HK-2 (cell line): ENCODE results near the gene CHPF.

Source experiments
- DNase-seq: peaks from one replicate; pipeline ENCODE4 v3.0.0-alpha.2; 2018; ENCODE audit not compliant: unreplicated experiment

CHPF gene

GRCh38 chr2:219532378-219532649 lies 11.3 kb downstream of the CHPF start:
- DNase-seq = no peak

GRCh38 chr2:219531639-219532377 lies 11.8 kb downstream of the CHPF start:
- no peak for DNase-seq

DNA sequence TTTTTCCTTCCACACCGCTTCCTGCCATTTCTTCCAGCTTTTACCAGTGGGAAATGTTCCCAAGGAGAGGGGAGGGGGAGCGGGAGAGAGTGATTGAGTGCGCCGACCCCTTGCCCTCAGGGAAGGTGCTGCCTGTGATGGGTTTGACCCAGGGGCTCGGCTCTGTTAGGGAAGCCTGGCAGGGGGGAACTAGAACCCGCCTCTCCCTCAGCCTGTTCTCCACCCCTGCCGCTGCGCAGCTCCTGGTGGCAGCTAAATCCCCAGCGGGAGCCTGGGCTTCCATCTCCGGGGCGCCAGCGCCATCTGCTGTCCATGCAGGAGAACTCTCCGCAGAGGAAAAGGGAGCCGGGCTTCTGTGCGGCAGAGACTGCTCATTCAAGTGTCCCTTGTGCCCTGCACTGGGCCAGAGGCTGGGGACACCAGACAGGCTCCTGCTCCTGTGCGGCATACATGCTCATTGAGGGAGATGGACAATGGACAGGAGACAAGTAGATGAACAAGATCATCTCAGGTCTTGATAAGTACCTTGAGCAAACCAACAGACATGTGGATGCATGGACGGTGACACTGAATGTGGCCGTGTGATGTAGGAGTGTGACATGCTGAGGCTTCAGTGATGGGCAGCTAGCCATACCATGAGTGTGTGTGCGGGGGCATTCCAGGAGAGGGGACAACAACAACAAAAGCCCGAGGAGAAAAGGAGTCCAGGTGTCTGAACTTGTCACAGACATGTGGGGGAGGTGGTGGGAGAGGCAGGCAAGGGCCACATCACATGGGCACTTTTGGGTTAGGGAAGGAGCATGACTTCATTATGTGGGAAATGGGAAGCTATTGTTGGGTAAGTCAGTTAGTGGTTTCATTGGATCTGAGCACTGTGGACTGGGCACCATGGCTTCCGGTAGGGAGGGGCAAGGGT lies 13.3 kb downstream of the CHPF start:
- peak; percentile 90 for DNase-seq

- no peak for DNase-seq
Observed at GRCh38 chr2:219527472-219527871, 16.1 kb downstream of the CHPF start.

DNA sequence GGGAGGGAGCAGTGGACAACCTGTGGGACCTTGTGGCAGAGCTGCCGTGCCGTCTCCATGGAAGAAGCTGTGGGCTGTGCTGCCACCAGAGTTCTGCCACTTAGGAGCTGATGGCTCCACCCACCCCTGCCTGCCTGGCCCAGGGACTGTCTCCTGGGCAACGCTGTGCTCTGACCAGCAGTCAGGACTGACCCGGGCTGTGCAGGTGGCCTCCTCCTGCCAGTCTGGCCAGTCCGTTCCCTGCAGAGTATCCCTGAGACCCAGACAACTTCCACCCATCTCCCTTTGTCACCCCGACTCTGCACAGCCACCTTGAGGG lies 16.6 kb downstream of the CHPF start:
- DNase-seq = no peak

DNA sequence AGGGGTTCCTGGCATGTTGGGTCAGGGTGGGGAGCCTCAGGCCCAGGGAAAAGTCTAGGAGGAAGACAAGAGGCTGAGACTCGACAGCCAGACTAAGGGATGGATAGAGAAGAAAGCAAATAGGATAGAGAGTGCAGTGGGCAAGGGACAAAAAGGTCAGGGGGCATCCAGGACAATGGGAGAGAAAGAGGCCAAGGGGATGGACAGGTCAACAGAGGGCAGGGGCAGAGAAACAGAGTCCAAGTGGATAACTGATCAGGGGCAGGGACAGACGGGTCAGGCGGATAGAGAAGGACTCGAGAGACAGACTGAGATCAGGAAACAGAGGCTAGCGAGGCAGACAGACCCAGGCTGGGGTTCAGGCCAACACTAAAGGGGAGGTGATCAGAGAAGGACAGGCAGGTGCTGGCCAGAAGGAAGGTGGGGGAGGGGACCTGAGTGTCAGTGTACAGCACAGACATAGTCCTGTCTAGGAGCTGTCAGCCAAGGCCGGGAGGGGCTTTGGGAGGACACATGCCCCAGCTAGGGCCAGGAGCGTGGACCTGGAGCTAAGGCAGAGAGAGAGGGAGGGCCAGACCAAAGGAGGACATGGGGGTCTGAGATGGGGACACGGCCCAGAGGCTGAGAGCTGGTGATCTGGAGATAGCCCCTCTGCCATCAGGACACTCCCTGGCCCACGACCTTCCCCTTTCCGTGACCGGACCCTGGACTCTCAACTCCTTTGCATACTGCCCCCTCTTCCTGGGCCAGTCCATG lies 17.1 kb downstream of the CHPF start:
- DNase-seq = no peak

DNA sequence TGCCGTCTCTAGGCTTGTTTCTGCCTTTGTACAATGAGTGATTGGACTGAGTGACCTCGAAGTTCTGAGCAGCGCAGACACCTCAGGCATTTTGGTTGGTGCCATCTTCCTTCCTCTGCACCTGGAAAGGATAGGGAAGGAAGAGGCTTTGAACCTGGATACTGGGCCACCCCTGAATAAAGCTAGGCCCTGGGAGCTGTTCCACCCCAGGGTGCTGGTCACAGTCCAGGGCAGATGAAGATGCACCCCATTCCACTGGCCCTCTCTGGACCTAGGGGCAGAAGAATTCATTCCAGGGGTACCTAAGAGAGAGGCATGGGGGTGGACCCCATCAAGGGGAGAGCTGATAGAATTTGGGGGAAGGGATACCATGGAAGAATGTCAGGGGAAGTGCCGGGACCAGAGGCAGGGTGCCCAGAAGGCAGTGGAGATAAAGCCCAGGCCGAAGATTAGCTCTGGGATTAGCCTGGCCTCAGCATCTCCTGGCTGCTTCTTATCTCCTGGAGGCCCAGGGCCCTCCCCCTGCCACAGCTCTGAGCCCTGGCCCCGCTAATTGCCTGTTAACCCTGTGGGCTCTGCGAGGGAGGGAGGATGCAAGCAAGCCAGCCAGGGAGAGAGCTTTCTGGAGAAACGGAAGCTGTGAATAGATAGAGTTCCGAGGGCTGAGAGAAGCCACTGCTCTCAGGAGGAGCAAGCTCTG lies 17.9 kb downstream of the CHPF start:
- DNase-seq = no peak

GRCh38 chr2:219524817-219525216 lies 18.8 kb downstream of the CHPF start:
- no peak for DNase-seq

GRCh38 chr2:219523031-219523671 lies 20.5 kb downstream of the CHPF start:
- DNase-seq = no peak

GRCh38 chr2:219522111-219523030 lies 21.2 kb downstream of the CHPF start:
- DNase-seq = peak; percentile 37

DNA sequence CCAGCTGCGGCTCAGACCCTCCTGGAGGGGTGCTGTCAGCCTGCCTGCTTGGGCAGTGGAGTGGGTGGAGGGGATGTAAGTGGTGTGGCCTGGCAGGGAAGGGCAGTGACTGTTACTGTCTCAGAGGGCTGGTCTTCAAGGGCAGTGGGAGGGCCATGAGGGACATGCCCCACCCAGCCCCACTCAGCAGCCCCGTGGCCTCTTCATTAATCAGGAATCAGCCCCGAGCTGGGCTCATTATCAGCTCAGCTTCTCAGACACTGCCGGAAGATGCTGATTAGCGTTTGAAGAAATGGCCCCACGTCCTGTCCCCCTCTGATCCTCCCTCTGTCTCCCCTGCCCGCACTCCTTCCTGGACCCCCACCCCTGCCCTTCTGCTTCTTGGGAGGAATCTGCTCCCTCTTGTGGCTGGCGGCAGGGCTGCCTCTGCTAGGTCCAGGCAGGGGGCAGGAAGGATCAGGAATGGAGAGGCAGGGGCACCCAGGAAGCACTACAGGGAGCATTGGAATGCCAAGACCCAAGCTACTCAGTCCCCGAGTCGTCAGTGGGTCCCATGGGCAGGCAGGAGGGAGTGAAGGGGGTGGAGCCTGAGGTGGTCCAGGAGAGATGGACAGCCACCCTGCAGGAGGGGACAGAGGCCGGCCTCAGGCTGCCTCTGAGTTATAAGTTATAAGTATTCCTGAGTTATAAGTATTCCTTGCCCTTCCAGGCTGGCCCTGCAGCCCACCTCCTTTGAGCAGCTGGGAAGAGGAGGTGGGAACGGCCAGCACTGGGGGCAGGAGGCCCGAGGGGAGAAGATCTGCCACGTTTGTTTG lies 22.3 kb downstream of the CHPF start:
- peak; percentile 65 for DNase-seq

GRCh38 chr2:219520079-219520478 lies 23.5 kb downstream of the CHPF start:
- no peak for DNase-seq

GRCh38 chr2:219519526-219519916 lies 24.1 kb downstream of the CHPF start:
- DNase-seq = no peak

- DNase-seq = no peak
Observed at GRCh38 chr2:219517954-219518778, 25.4 kb downstream of the CHPF start.

- DNase-seq = no peak
Observed at GRCh38 chr2:219516888-219517287, 26.7 kb downstream of the CHPF start.

GRCh38 chr2:219515874-219516629 lies 27.6 kb downstream of the CHPF start:
- DNase-seq = no peak

DNA sequence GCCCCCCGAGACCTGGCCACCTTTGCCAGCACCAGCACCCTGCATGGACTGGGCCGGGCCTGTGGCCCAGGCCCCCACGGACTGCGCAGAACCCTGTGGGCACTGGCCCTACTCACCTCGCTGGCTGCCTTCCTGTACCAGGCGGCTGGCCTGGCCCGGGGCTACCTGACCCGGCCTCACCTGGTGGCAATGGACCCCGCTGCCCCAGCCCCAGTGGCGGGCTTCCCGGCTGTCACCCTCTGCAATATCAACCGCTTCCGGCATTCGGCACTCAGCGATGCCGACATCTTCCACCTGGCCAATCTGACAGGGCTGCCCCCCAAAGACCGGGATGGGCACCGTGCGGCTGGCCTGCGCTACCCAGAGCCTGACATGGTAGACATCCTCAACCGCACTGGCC lies 28.8 kb downstream of the CHPF start:
- DNase-seq = no peak

GRCh38 chr2:219514196-219514761 lies 29.3 kb downstream of the CHPF start, which contains the start of gene ASIC4:
Gene ASIC4, plus strand, starts transcription at chr2:219514482. Its CDS starts 243 bp downstream, at chr2:219514725.
- DNase-seq = no peak
